Activated CD4-positive, alpha-beta T cell treated with anti-CD3 and anti-CD28 coated beads, Interleukin-2, amount 50 U/mL, for 4 hours (primary cell): Measurements from ENCODE around the gene GDPD5.

Experiments used
- DNase-seq, 2 experiments: peaks; one replicate each; pipeline ENCODE4 v3.0.0-alpha.2; 2020

Gene GDPD5

GRCh38 chr11:75441804-75442132 lies 84.0 kb downstream of the GDPD5 start:
- DNase-seq, result no peak

GRCh38 chr11:75440960-75441803 lies 84.6 kb downstream of the GDPD5 start:
- no peak for DNase-seq

- DNase-seq, result no peak
Observed at GRCh38 chr11:75439495-75440120, 86.1 kb downstream of the GDPD5 start.

- no peak for DNase-seq
Observed at GRCh38 chr11:75439026-75439425, 86.7 kb downstream of the GDPD5 start.

GRCh38 chr11:75437966-75438659 lies 87.6 kb downstream of the GDPD5 start:
- no peak for DNase-seq

GRCh38 chr11:75436806-75437205 lies 88.9 kb downstream of the GDPD5 start:
- DNase-seq, result no peak

- no peak for DNase-seq
Observed at GRCh38 chr11:75435571-75435925, 90.2 kb downstream of the GDPD5 start.

- no peak for DNase-seq
Observed at GRCh38 chr11:75434886-75435570, 90.7 kb downstream of the GDPD5 start.

GRCh38 chr11:75434051-75434450 lies 91.7 kb downstream of the GDPD5 start:
- DNase-seq, result no peak

- no peak for DNase-seq
Observed at GRCh38 chr11:75433443-75433842, 92.3 kb downstream of the GDPD5 start.

- no peak for DNase-seq
Observed at GRCh38 chr11:75432911-75433321, 92.8 kb downstream of the GDPD5 start, which contains the start of gene KLHL35. Gene KLHL35, minus strand, starts transcription at chr11:75433203. Its CDS starts 2,574 bp downstream, at chr11:75430629.

GRCh38 chr11:75431533-75432525 lies 93.9 kb downstream of the GDPD5 start:
- DNase-seq, result no peak

GRCh38 chr11:75430714-75431532 lies 94.8 kb downstream of the GDPD5 start:
- no peak for DNase-seq

GRCh38 chr11:75429902-75430713 lies 95.6 kb downstream of the GDPD5 start:
- peak; percentile 38 to 55 for DNase-seq

GRCh38 chr11:75429641-75429901 lies 96.2 kb downstream of the GDPD5 start:
- no peak for DNase-seq

- no peak for DNase-seq
Observed at GRCh38 chr11:75428989-75429640, 96.6 kb downstream of the GDPD5 start.

- DNase-seq, result peak; percentile 46 to 54
Observed at GRCh38 chr11:75428281-75428724, 97.4 kb downstream of the GDPD5 start.

GRCh38 chr11:75427181-75427580 lies 98.6 kb downstream of the GDPD5 start:
- DNase-seq, result no peak

GRCh38 chr11:75426720-75427086 lies 99.0 kb downstream of the GDPD5 start:
- DNase-seq, result no peak

- DNase-seq, result no peak
Observed at GRCh38 chr11:75425422-75425821, 100.3 kb downstream of the GDPD5 start.
